Spinal cord (tissue), 10 donors: ENCODE data around the gene IGSF9B. TPM values are rescaled to one million over a fixed set of nuclear protein-coding genes. Genes with fewer than 3 reads are reported as not detected.

ENCODE experiments used
- DNase-seq, 6 donors: peaks; one replicate each; pipeline versions ENCODE4 v3.0.0 to v3.0.0-alpha.2; 2013 to 2015; ENCODE audit warnings: low spot score in 6 of 6, low read depth in 4 of 6
- H3K27ac ChIP-seq: one replicate; pipeline ENCODE4 v1.5.1; 2013; ENCODE audit warnings: low read depth, low read length, control low read depth
- H3K27me3 ChIP-seq: one replicate; pipeline ENCODE4 v1.6.1; 2013; ENCODE audit warnings: low read length; ENCODE audit not compliant: control insufficient read depth, insufficient read depth
- H3K36me3 ChIP-seq: one replicate; pipeline ENCODE4 v1.6.1; 2013; ENCODE audit warnings: low read length; ENCODE audit not compliant: control insufficient read depth, insufficient read depth
- H3K4me1 ChIP-seq: one replicate; pipeline ENCODE4 v1.6.1; 2013; ENCODE audit warnings: low read length; ENCODE audit not compliant: control insufficient read depth, insufficient read depth
- H3K4me3 ChIP-seq: one replicate; pipeline ENCODE4 v1.5.1; 2013; ENCODE audit warnings: low read depth, low read length, control low read depth
- H3K9me3 ChIP-seq: one replicate; pipeline ENCODE4 v1.6.1; 2013; ENCODE audit warnings: low read length; ENCODE audit not compliant: control insufficient read depth, insufficient read depth
- WGBS: methylation state at CpG from one replicate; pipeline ENCODE4 v1.1.5; 2013; ENCODE audit warnings: missing lambda C conversion rate; ENCODE audit not compliant: insufficient coverage; 5-methylcytosine and 5-hydroxymethylcytosine counted together
- polyA plus RNA-seq, 2 donors: library from polyadenylated mRNA; unstranded; fragments of 120-200 nt; gene quantifications; one replicate each; pipeline ENCODE4 v1.2.1, GENCODE V29; 2013; ENCODE audit not compliant: insufficient read length in 2 of 2
- total RNA-seq, 2 donors: library from RNA; depleted of rRNA in 1 of 2; stranded (reverse); fragments of 120-200 nt in 1 of 2; fragments of >200 nt in 1 of 2; gene quantifications; one replicate each; pipeline versions ENCODE4 v1.2.3 to v1.2.4, GENCODE V29; 2013 to 2014
- donor health status: healthy.

IGSF9B gene
- total and polyA plus RNA-seq, 4 donors = 22.5 to 64.9 (median 40.7) TPM

DNA sequence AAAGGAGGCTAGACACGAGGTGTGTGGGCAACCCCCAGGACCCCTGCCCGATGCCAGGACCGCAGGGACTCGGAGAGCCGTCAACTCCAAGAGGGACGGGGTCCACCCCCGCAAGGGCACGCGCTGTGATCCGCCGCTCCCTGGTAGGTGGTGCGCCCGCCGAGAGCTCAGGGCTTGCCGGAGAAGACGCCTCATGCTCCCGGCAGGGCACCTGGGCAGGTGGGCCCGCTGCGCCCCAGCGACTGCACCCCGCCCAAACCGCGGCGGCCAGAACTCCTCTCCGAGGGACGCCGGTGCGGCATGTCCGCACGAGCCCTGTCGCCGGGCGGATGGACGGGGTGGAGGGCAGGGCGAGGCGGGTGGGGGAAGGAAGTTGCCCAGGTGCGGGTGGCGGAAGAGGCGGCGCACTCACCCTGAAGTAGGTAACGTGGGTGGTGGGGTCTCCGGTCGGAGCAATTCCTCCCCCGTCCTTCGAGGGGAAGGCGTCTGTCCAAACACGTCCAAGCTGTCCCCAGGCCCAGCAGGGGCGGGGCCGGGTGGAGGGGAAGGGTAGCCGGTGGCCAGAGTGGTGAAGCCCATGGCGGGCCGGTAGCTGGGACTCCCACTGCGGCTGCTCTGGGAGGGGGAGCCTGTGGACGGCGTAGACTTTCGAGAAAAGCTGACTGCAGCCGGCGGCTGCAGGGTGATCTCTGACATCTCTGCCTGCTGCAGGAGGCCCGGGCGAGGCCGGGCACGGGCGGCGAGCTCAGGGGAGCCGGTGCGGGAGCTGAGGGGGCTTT is 37.2 kb downstream of the IGSF9B start:
- H3K4me3 ChIP-seq = no peak overlapping the region
- no peak for DNase-seq
- no peaks in the 10 kb centered on the region for H3K9me3 ChIP-seq
- H3K4me1 ChIP-seq = no peaks in the 10 kb centered on the region
- H3K36me3 ChIP-seq = peaks cover 85% of the 10 kb centered on the region
- 83% methylated on average over 62 of the region's 66 CpGs for WGBS
- H3K27ac ChIP-seq = no peak overlapping the region
- H3K27me3 ChIP-seq = no peaks in the 10 kb centered on the region

DNA sequence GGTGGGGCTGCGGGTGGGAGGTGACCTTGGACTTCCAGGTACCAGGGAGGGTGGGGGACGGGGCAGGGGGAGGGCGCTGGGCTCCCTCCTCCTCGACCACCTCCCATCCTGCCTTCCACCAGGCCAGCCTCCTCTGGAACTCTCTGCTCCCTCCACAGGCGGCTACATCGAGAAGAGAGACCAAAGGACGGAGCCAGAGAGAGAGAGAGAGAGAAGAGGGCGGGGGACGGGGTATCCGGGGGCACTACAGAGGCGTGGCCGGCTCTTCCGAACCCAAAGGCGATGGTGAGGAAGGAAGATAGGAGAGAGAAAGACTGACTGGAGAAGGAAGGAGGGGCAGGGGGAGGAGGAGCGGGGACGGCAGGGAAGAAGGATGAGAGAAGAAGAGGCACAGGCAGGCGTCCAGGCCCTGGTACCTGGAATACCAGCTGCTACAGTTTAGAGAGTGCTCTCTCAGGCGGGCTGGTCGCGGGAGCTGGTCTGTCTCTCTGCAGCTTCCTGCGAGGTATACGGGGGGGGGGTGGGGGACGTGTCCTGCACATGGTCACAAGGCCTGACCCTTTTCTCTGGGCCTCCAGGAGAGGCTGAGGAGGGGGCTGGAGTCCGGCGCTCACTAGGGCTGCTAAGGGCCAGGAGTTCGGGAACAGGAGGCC is 38.0 kb downstream of the IGSF9B start:
- H3K27me3 ChIP-seq = no peaks in the 10 kb centered on the region
- WGBS = 59% methylated on average over 21 of the region's 26 CpGs
- H3K4me1 ChIP-seq = no peaks in the 10 kb centered on the region
- H3K9me3 ChIP-seq = no peaks in the 10 kb centered on the region
- H3K36me3 ChIP-seq = peaks cover 87% of the 10 kb centered on the region
- H3K27ac ChIP-seq = no peak overlapping the region
- H3K4me3 ChIP-seq = no peak overlapping the region
- DNase-seq = no peak

DNA sequence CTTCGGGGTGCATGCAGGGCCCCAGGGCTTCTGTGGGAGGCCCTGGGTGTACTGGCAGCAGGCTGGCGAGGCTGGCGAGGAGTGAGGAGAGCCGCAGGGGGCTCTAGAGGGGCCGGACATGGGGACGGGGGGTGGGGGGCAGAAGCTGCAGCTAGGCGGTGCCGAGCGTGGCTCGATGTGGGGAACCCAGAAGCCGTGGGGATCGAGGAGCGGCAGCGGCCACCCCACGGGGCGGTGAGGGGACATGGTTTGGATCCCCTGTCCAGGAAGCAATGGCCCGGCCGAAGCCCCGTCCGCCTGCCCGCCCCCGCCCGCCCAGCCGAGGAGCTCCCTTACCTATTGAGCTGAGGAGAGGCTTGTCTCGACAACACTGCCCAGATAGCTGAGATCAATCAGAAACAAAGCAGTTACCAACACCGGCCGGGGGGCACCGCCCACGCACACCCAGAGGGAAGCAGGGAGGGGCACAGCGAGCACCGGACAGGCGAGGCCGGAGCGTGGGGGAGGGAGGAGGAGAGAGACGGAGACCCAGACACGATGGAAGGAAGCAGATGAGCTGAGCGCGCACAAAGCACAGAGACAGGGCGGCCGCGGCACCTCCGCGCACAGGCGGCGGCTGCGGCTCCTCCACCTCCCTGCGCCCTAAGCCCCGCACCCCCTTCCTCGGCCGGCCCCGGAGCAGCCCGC is 38.7 kb downstream of the IGSF9B start:
- no peaks in the 10 kb centered on the region for H3K27me3 ChIP-seq
- H3K36me3 ChIP-seq = peaks cover 94% of the 10 kb centered on the region
- no peaks in the 10 kb centered on the region for H3K4me1 ChIP-seq
- no peak overlapping the region for H3K4me3 ChIP-seq
- no peaks in the 10 kb centered on the region for H3K9me3 ChIP-seq
- no peak overlapping the region for H3K27ac ChIP-seq
- 71% methylated on average over 38 of the region's 52 CpGs for WGBS
- DNase-seq = no peak

DNA sequence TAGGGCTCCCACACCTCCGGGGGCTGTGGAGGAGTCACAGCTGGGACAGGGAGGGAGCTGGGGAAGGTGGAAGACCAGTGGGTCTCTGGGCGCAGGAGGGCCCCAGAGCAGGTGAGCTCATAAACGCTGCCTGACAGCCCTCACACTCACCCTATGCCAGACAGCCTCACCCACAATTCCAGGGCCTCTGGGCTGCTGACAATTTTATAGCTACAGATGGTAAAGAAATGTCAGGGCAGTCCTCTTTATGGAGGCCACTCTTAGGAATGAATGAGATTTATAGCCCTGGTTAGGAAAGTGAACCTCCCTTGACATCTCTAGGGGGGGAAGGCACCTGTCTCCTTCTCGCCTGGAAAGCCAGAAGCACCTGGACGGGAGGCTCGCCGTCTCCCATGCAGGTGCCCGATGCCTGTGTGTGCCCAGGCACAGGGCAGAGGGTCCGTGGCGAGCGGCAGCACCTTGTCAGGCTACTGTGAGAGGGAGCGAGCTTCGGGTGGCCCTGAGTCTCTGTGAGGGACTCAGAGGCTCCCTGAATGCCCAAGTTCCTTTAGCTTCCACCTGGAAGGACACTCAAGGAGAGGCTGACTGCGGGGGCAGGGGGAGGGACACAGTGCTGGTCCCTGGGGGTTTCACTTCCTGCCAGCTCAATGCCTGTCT is 39.9 kb downstream of the IGSF9B start:
- no peak for DNase-seq
- H3K27ac ChIP-seq = no peak overlapping the region
- H3K9me3 ChIP-seq = no peaks in the 10 kb centered on the region
- no peak overlapping the region for H3K4me3 ChIP-seq
- 94% methylated on average over 11 of the region's 14 CpGs for WGBS
- H3K4me1 ChIP-seq = no peaks in the 10 kb centered on the region
- peaks cover 96% of the 10 kb centered on the region for H3K36me3 ChIP-seq
- no peaks in the 10 kb centered on the region for H3K27me3 ChIP-seq

DNA sequence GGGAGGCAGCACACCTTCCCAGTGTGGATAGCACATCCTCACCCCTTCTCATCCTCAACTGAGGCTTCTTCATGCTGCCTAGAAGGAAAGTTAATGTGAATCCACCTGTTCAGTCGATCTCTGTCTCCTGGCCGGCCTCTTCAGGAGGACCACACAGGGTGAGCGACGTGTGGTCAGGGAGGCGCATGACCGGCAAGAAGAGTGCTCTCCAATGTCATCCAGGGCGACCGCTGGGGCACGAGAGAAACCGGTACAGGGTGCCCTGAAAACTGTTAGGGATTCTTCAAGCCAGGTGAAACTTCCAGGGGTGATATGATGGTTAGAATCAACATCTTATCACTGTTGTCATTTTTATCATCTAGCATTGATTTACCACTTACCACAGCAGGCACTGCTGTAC is 43.0 kb downstream of the IGSF9B start:
- no peak overlapping the region for H3K4me3 ChIP-seq
- DNase-seq = no peak
- H3K27ac ChIP-seq = no peak overlapping the region
- WGBS = 79% methylated on average over 6 of the region's 10 CpGs
- no peaks in the 10 kb centered on the region for H3K27me3 ChIP-seq
- peaks cover 88% of the 10 kb centered on the region for H3K36me3 ChIP-seq
- no peaks in the 10 kb centered on the region for H3K9me3 ChIP-seq
- H3K4me1 ChIP-seq = no peaks in the 10 kb centered on the region

DNA sequence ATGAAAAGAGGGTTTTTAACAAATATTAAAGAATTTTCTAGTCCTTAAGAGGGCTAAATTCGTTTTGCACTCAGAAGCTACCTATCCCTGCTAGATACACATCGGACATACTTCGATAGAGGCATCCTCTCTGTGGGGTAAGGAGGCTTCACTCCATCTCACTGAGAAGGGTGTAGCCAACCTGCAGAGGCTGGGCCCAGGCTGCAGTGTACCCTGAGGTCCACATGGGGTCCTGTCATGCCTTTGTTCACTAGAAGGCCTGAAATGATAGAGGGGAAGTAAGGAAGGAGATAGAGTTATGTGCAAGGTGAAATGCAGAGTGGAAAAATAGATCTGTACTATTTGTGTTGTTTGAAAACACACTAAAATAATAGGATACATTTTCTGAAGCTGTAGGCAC is 45.6 kb downstream of the IGSF9B start:
- H3K27ac ChIP-seq = no peak overlapping the region
- peak in 1 of 6 donors; percentile 32 for DNase-seq
- no peak overlapping the region for H3K4me3 ChIP-seq
- WGBS = no CpG with 5 or more reads among the region's 3 CpGs
- H3K27me3 ChIP-seq = no peaks in the 10 kb centered on the region
- no peaks in the 10 kb centered on the region for H3K9me3 ChIP-seq
- H3K4me1 ChIP-seq = no peaks in the 10 kb centered on the region
- peaks cover 88% of the 10 kb centered on the region for H3K36me3 ChIP-seq

DNA sequence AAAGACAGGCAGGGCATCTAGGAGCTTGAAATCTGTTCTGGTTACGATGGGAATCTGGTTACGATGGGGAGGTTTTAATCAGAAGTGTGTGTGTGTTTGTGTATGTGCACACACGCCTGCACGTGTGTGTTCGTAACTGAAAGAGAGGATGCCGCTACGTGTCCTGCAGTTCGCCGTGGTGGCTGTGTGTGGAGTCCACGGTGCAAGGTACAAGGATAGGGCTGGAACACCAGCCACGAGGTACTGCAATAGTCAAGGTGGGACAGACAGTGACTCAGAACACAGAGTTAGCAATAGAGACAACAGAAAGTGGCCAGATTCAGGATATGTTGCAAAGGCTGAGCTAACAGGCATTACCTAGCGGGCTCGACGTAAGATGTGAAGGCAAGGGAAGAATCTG is 46.7 kb downstream of the IGSF9B start:
- Histone ChIP-seq H3K9me3 (no peaks in the 10 kb centered on the region), H3K27ac (no peak overlapping the region), H3K36me3 (peaks cover 86% of the 10 kb centered on the region), H3K4me1 (no peaks in the 10 kb centered on the region), H3K4me3 (no peak overlapping the region), H3K27me3 (no peaks in the 10 kb centered on the region)
- 96% methylated on average over 14 of the region's 14 CpGs for WGBS
- DNase-seq = no peak

DNA sequence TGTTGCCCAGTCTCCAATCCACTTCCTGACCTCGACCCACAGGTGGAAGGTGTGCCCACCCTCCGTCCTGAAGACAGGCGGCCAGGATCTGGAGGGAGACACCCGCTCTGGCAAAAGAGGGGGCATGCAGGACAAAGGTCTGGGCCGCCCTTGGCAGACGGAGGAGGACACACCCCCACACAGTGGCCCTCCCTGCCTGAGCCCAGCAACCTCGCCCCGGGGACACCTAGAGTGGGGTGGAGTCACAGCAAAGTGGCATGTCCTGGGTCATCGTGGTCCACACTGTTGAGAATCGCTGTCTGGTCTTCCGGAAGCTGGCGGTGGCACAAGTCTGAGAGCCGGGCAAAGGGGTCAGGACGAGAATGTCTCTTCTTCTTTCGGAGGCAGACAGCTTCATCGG is 47.9 kb downstream of the IGSF9B start:
- DNase-seq = no peak
- 89% methylated on average over 13 of the region's 16 CpGs for WGBS
- no peak overlapping the region for H3K27ac ChIP-seq
- H3K9me3 ChIP-seq = no peaks in the 10 kb centered on the region
- H3K4me1 ChIP-seq = no peaks in the 10 kb centered on the region
- H3K36me3 ChIP-seq = peaks cover 82% of the 10 kb centered on the region
- no peaks in the 10 kb centered on the region for H3K27me3 ChIP-seq
- no peak overlapping the region for H3K4me3 ChIP-seq

DNA sequence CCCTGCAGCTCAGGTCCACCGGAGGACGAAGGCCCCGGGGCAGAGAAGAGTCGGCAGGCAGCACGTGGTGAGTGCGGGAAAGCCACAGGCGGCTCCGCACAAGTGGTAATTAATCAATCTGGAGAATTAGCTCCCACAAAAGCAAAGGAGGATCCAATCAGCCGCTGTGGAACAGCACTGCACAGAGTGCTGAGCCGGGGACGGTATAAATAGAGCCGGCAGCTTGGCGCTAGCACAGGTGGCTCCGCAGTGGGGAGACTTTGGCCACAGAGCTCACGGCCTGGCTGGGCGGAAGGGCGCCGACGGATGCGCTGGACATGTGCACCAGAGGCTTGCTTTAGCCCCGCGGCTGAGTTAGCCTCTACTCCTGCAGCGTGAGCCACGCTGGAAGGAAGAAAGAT is 48.9 kb downstream of the IGSF9B start:
- Histone ChIP-seq H3K27me3 (no peaks in the 10 kb centered on the region), H3K27ac (no peak overlapping the region), H3K4me1 (no peaks in the 10 kb centered on the region), H3K9me3 (no peaks in the 10 kb centered on the region), H3K36me3 (peaks cover 75% of the 10 kb centered on the region), H3K4me3 (no peak overlapping the region)
- DNase-seq = peak in 1 of 6 donors; percentile 17
- WGBS = 57% methylated on average over 24 of the region's 24 CpGs
